Trophoblast cell (in vitro differentiated cells and primary cell): ENCODE measurements around the gene SDHB.

Source experiments
- DNase-seq, 2 donors: peaks; one replicate each; pipeline ENCODE4 v3.0.0-alpha.2; 2016
- H2AFZ ChIP-seq: 2 replicates; pipeline ENCODE4 v1.6.1; 2013; ENCODE audit warnings: low read length, moderate library complexity, mild to moderate bottlenecking; ENCODE audit not compliant: insufficient read depth, poor library complexity
- H2AK5ac ChIP-seq: 2 replicates; pipeline ENCODE4 v1.6.1; 2013; ENCODE audit warnings: mild to moderate bottlenecking, low read length
- H2BK120ac ChIP-seq: 2 replicates; pipeline ENCODE4 v1.6.1; 2013; ENCODE audit warnings: low read length, mild to moderate bottlenecking, moderate library complexity; ENCODE audit not compliant: insufficient read depth, poor library complexity
- H2BK12ac ChIP-seq: 2 replicates; pipeline ENCODE4 v1.6.1; 2013; ENCODE audit warnings: mild to moderate bottlenecking, low read length, moderate library complexity
- H2BK5ac ChIP-seq: 2 replicates; pipeline ENCODE4 v1.6.1; 2013; ENCODE audit warnings: low read length, low read depth, moderate library complexity, mild to moderate bottlenecking; ENCODE audit not compliant: poor library complexity
- H3K14ac ChIP-seq: 2 replicates; pipeline ENCODE4 v1.6.1; 2013; ENCODE audit warnings: mild to moderate bottlenecking, low read length
- H3K18ac ChIP-seq: 2 replicates; pipeline ENCODE4 v1.6.1; 2013; ENCODE audit warnings: mild to moderate bottlenecking, low read length
- H3K23ac ChIP-seq: 2 replicates; pipeline ENCODE4 v1.6.1; 2013; ENCODE audit warnings: low read length
- H3K27ac ChIP-seq: 2 replicates; pipeline ENCODE4 v1.5.1; 2013; ENCODE audit warnings: low read depth, mild to moderate bottlenecking, inconsistent platforms, low read length, moderate library complexity
- H3K27me3 ChIP-seq: 2 replicates; pipeline ENCODE4 v1.6.1; 2013; ENCODE audit warnings: inconsistent platforms, mild to moderate bottlenecking, low read length, moderate library complexity; ENCODE audit not compliant: insufficient read depth
- H3K36me3 ChIP-seq, 2 experiments: 1 replicate in 1 of 2; 2 replicates in 1 of 2; pipeline ENCODE4 v1.6.1; 2013; ENCODE audit warnings: low read length in 2 of 2, mild to moderate bottlenecking in 2 of 2, moderate library complexity in 1 of 2; ENCODE audit not compliant: insufficient read depth in 2 of 2, control insufficient read depth in 1 of 2
- H3K4ac ChIP-seq: 2 replicates; pipeline ENCODE4 v1.6.1; 2013; ENCODE audit warnings: low read depth, mild to moderate bottlenecking, low read length, moderate library complexity
- H3K4me1 ChIP-seq, 2 experiments: 1 replicate in 1 of 2; 2 replicates in 1 of 2; pipeline ENCODE4 v1.6.1; 2013; ENCODE audit warnings: low read length in 2 of 2, mild to moderate bottlenecking in 2 of 2, moderate library complexity in 1 of 2; ENCODE audit not compliant: insufficient read depth in 2 of 2, control insufficient read depth in 1 of 2
- H3K4me2 ChIP-seq: 2 replicates; pipeline ENCODE4 v1.6.1; 2013; ENCODE audit warnings: inconsistent platforms, mild to moderate bottlenecking, low read length, moderate library complexity
- H3K4me3 ChIP-seq: 2 replicates; pipeline ENCODE4 v1.5.1; 2013; ENCODE audit warnings: mild to moderate bottlenecking, low read depth, low read length, inconsistent platforms
- H3K79me1 ChIP-seq: one replicate; pipeline ENCODE4 v1.6.1; 2013; ENCODE audit warnings: low read length
- H3K79me2 ChIP-seq: 2 replicates; pipeline ENCODE4 v1.6.1; 2013; ENCODE audit warnings: low read length, mild to moderate bottlenecking; ENCODE audit not compliant: control insufficient read depth, insufficient read depth, poor library complexity
- H3K9ac ChIP-seq: 2 replicates; pipeline ENCODE4 v1.6.1; 2013; ENCODE audit warnings: mild to moderate bottlenecking, low read length
- H3K9me3 ChIP-seq: 2 replicates; pipeline ENCODE4 v1.6.1; 2013; ENCODE audit warnings: low read depth, mild to moderate bottlenecking, control low read depth, inconsistent platforms, low read length; ENCODE audit not compliant: insufficient read depth
- H4K12ac ChIP-seq: 2 replicates; pipeline ENCODE4 v1.6.1; 2013; ENCODE audit warnings: low read depth, mild to moderate bottlenecking, low read length, moderate library complexity
- H4K8ac ChIP-seq: 2 replicates; pipeline ENCODE4 v1.6.1; 2013; ENCODE audit warnings: low read depth, mild to moderate bottlenecking, low read length, moderate library complexity
- H4K91ac ChIP-seq: one replicate; pipeline ENCODE4 v1.6.1; 2013; ENCODE audit warnings: low read depth, mild to moderate bottlenecking, low read length, moderate library complexity
- WGBS: extraction: QIAGEN DNeasy Blood & Tissue Kit; methylation state at CpG from one replicate; pipeline ENCODE4 v1.1.7; 2013; ENCODE audit warnings: missing lambda C conversion rate; ENCODE audit not compliant: insufficient read length, insufficient coverage; ENCODE audit errors: extremely low coverage; 5-methylcytosine and 5-hydroxymethylcytosine counted together

Gene SDHB

DNA sequence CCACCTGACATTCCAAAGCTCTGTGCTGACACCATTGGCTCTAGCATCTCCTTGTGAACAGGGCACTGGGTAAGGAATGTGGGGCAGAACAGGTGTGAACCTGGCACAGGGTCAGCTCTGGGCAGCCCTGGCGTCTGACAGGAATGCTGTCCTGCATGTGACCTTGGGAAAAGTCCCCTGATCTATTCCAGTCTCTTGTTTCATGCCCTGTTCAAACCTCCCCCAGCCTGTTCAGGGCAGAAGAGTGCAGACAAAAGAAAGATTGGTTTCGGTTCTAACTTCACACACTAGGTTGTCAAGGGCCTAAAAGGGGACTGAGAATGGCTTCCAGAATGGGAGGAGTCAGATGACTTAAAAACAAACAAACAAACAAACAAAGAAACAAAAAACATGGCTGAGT is 27.6 kb upstream of the SDHB start:
- no peak overlapping the region for H3K4me2 ChIP-seq
- no peak overlapping the region for H4K91ac ChIP-seq
- H2AK5ac ChIP-seq: no peak overlapping the region
- H3K79me1 ChIP-seq: no peaks in the 10 kb centered on the region
- H3K4me3 ChIP-seq: no peak overlapping the region
- H3K4ac ChIP-seq: no peak overlapping the region
- no peak overlapping the region for H3K9ac ChIP-seq
- no CpG with 5 or more reads among the region's 2 CpGs for WGBS
- no peak overlapping the region for H3K23ac ChIP-seq
- no peak overlapping the region for H2BK5ac ChIP-seq
- H2BK120ac ChIP-seq: no peak overlapping the region
- peaks cover 5% of the 10 kb centered on the region for H3K9me3 ChIP-seq
- no peak for DNase-seq
- H2BK12ac ChIP-seq: no peak overlapping the region
- no peak overlapping the region for H3K27ac ChIP-seq
- no peak overlapping the region for H3K18ac ChIP-seq
- H3K79me2 ChIP-seq: no peaks in the 10 kb centered on the region
- H3K14ac ChIP-seq: no peak overlapping the region
- no peak overlapping the region for H4K12ac ChIP-seq
- no peaks in the 10 kb centered on the region for H3K27me3 ChIP-seq
- no peaks in the 10 kb centered on the region for H3K4me1 ChIP-seq
- H4K8ac ChIP-seq: no peak overlapping the region
- H3K36me3 ChIP-seq: no peaks in the 10 kb centered on the region
- no peak overlapping the region for H2AFZ ChIP-seq

GRCh38 chr1:17080880-17081279 is 27.0 kb upstream of the SDHB start:
- Histone ChIP-seq H3K79me1 (no peaks in the 10 kb centered on the region), H2AFZ (no peak overlapping the region), H2AK5ac (no peak overlapping the region), H3K36me3 (no peaks in the 10 kb centered on the region), H3K14ac (no peak overlapping the region), H3K9ac (no peak overlapping the region), H4K12ac (no peak overlapping the region), H3K9me3 (peaks cover 5% of the 10 kb centered on the region), H3K23ac (no peak overlapping the region), H3K4me2 (no peak overlapping the region), H3K27ac (no peak overlapping the region), H3K4me1 (no peaks in the 10 kb centered on the region), H3K27me3 (no peaks in the 10 kb centered on the region), H3K4me3 (no peak overlapping the region), H2BK5ac (no peak overlapping the region), H3K18ac (no peak overlapping the region), H4K8ac (no peak overlapping the region), H2BK120ac (no peak overlapping the region), H3K4ac (no peak overlapping the region), H4K91ac (no peak overlapping the region), H3K79me2 (no peaks in the 10 kb centered on the region), H2BK12ac (no peak overlapping the region)
- WGBS: no CpG with 5 or more reads among the region's 4 CpGs
- DNase-seq: peak; percentile 69 to 71

DNA sequence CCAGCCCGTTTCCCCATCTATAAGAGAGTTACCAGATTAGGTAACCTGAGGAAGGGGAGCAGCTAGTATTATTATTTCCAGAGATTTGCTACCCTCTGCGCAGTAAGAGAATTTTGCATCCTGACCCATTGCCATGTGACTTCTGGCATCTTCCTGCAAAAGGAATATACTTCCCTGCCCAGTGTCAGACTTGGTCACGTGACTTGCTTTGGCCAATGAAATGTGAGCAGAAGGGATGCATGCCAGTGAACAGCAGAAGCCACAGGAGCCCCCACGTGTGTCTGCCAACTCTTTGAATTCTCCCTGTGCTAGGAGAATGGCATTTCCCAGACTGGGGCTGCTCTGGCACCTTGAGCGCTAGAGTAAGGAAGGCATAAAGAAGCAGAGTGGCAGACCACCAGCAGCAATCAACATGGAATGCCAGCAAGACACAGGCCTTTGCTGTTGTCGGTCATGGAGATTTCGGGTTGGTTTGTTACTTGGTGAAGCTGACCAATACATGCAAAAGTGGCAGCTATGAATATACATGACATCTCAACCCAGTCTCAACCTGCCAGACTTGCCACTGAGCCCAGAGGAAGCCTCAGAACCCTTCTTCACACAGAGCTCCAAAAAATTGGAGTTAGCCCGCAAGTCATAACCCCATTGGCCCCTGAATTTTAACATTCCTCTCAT is 26.4 kb upstream of the SDHB start:
- no peaks in the 10 kb centered on the region for H3K27me3 ChIP-seq

DNA sequence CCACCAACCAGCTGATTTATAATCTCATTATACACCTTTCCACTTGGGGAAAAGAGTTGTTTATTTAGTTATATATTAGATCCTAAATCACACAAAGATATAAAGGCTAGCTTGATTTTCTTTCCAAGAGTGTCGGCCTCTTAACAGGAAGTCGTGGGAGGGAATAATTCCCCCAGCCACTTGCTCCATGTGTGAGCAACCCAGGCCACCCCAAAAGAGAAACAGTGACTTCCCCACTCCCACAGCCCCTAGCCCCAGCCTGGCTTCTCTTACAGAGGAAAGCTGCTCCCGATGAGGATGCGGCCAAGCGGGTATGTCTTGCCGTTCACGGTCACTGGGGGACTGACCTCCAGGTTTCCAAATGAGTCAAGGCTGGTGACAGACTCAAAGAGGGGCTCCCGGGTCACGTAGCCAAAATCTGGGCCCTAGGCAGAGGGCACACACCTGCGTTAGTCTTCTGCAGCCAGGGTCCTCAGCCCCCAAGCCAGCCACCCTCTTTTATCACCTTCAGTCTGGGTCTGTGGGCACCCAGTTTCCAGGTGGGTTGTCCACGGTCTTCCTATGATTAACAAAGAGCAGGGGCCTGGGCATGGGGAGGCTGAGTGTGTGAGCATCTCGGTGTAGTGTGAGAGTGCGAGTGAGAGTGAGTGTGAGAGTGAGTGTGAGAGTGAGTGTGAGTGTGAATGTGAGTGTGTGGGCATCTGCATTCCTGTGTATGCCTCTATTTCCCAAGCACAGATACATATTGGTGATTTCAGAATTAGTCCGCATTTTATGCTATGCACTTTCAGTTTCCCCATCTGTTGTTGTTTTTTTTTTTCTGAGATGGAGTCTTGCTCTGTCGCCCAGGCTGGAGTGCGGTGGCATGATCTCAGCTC is 25.4 kb upstream of the SDHB start:
- Histone ChIP-seq H2BK12ac (no peak overlapping the region), H2BK120ac (no peak overlapping the region), H4K8ac (no peak overlapping the region), H3K27ac (no peak overlapping the region), H3K4ac (no peak overlapping the region), H3K4me2 (no peak overlapping the region), H3K9ac (no peak overlapping the region), H3K23ac (no peak overlapping the region), H2AFZ (no peak overlapping the region), H3K79me1 (no peaks in the 10 kb centered on the region), H2BK5ac (no peak overlapping the region), H3K36me3 (no peaks in the 10 kb centered on the region), H4K91ac (no peak overlapping the region), H2AK5ac (no peak overlapping the region), H3K27me3 (no peaks in the 10 kb centered on the region), H3K79me2 (no peaks in the 10 kb centered on the region), H3K4me3 (no peak overlapping the region), H3K9me3 (peaks cover 4% of the 10 kb centered on the region), H3K18ac (no peak overlapping the region), H4K12ac (no peak overlapping the region), H3K14ac (no peak overlapping the region), H3K4me1 (no peaks in the 10 kb centered on the region)
- DNase-seq: no peak
- no CpG with 5 or more reads among the region's 16 CpGs for WGBS

More for the DNA sequence above, 26.4 kb upstream of the SDHB start:
- WGBS: no CpG with 5 or more reads among the region's 8 CpGs
- H3K14ac ChIP-seq: no peak overlapping the region
- no peak overlapping the region for H3K4ac ChIP-seq
- no peak overlapping the region for H3K4me3 ChIP-seq
- no peak overlapping the region for H2BK5ac ChIP-seq
- no peak overlapping the region for H4K8ac ChIP-seq
- H2AK5ac ChIP-seq: no peak overlapping the region
- no peak for DNase-seq
- H2BK120ac ChIP-seq: no peak overlapping the region
- H3K36me3 ChIP-seq: no peaks in the 10 kb centered on the region
- H3K9ac ChIP-seq: peak overlapping the region; percentile 43
- H3K4me2 ChIP-seq: no peak overlapping the region
- H3K27ac ChIP-seq: no peak overlapping the region
- no peak overlapping the region for H2BK12ac ChIP-seq
- no peak overlapping the region for H4K12ac ChIP-seq
- H3K4me1 ChIP-seq: no peaks in the 10 kb centered on the region
- no peaks in the 10 kb centered on the region for H3K79me1 ChIP-seq
- H3K79me2 ChIP-seq: no peaks in the 10 kb centered on the region
- peaks cover 5% of the 10 kb centered on the region for H3K9me3 ChIP-seq
- H4K91ac ChIP-seq: no peak overlapping the region
- H3K18ac ChIP-seq: no peak overlapping the region
- no peak overlapping the region for H2AFZ ChIP-seq
- no peak overlapping the region for H3K23ac ChIP-seq
